ENCODE data around the gene PLD1. TPM values are rescaled to one million over a fixed set of nuclear protein-coding genes. Genes with fewer than 3 reads are reported as not detected.

The PLD1 gene, protein sequence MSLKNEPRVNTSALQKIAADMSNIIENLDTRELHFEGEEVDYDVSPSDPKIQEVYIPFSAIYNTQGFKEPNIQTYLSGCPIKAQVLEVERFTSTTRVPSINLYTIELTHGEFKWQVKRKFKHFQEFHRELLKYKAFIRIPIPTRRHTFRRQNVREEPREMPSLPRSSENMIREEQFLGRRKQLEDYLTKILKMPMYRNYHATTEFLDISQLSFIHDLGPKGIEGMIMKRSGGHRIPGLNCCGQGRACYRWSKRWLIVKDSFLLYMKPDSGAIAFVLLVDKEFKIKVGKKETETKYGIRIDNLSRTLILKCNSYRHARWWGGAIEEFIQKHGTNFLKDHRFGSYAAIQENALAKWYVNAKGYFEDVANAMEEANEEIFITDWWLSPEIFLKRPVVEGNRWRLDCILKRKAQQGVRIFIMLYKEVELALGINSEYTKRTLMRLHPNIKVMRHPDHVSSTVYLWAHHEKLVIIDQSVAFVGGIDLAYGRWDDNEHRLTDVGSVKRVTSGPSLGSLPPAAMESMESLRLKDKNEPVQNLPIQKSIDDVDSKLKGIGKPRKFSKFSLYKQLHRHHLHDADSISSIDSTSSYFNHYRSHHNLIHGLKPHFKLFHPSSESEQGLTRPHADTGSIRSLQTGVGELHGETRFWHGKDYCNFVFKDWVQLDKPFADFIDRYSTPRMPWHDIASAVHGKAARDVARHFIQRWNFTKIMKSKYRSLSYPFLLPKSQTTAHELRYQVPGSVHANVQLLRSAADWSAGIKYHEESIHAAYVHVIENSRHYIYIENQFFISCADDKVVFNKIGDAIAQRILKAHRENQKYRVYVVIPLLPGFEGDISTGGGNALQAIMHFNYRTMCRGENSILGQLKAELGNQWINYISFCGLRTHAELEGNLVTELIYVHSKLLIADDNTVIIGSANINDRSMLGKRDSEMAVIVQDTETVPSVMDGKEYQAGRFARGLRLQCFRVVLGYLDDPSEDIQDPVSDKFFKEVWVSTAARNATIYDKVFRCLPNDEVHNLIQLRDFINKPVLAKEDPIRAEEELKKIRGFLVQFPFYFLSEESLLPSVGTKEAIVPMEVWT
- 64.5 TPM for total RNA-seq

DNA sequence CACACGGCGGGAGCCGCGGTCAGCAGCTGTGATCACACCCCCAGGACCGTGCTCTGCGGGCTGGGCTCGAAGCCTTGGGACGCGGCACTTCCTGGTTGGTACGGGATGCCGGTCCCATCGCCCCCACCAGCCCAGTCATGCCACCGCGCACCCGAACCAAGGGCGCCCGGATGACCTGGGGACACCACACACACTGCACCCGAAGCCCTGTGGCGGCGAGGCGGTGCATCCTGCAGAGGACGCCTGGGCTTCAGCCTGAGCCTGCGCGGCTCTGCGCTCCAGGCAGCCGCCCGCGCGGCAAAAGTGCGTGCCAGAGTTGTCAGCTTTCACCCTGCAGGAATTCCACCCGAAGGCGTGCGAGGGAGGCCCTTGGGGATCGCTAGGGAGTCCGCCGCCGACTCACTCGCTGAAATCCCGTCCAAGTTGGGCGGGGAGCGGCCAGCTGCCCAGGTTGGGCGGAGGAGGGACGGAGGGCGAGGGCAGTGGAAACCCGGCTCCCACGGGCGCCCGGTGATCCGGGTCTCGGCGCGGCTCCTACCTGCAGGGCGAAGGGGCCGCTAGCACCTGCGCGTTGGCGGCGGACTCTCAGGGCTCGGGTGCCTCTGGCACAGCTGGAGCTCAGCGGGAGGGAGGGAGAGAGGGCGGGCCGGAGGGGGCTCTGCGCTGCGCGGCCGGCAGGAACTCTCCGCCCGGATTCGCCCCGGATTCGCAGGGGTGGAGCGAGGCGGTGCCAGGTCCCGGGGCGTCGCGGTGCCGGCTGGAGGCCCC, at the start of gene PLD1:
PLD1 (minus strand) TSS at position 623 of the 768 bp plus-strand sequence. CDS start 72,432 bp downstream, outside the sequence.

DNA sequence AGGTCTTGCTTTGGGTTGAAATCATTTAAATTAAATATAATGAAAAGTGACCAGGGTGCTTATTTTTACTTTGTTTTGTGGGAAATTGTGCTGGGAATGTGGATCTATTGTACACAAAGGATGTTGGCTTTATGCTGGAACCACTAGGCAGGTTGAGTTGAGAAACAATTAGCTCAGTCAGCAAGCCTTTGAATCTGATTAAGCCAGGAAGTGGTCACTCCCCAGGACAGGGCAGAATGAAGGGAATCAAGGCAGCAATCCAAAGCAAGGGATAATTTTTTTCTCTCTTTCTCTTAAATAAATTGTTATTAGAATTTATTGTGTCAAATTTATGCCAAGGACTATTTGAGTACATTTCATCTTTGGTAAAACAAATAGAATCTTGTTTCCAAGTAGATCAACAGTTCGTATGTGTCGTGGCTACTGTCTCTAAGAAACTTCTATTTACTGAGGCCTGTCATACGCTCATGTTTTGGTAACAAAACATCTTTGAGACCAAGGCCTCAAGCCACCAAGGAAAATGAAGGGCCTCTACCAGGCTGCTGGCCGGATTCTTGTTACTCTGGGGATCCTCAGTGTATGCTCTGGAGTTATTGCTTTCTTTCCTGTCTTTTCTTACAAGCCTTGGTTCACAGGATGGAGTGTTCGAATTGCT, 32.7 kb upstream of the PLD1 start, which contains the start of gene TMEM212:
TMEM212 (plus strand) TSS at position 486 of the 655 bp plus-strand sequence; CDS start at position 521, 35 bp downstream.

Other genes starting within 250 kb of the PLD1 start
- gene TMEM212, start 32.9 kb upstream of the PLD1 start, total RNA-seq = not detected
- 109 TPM for gene FNDC3B, start 229.1 kb upstream of the PLD1 start, total RNA-seq

Measured in camera-type eye (tissue), 1 donor.